Upper lobe of left lung (tissue), 6 donors: ENCODE measurements around the gene PPHLN1. TPM values are rescaled to one million over a fixed set of nuclear protein-coding genes. Genes with fewer than 3 reads are reported as not detected.
A peak's percentile ranks its signal among the peaks of the same experiment; 100 is the strongest.

Experiments
- ATAC-seq, 2 donors: fragments of 200-7000 bp; cut with Tn5 transposase; one replicate each; pipeline ENCODE4 v1.9.1; 2022; ENCODE audit warnings: mild to moderate bottlenecking in 2 of 2, moderate library complexity in 2 of 2; ENCODE audit not compliant: low FRiP score in 2 of 2
- DNase-seq, 2 donors: peaks; one replicate each; pipeline ENCODE4 v3.0.0-alpha.2; 2019 to 2020
- H3K27ac ChIP-seq, 4 donors: fragments of 200-600 bp; sonication (generic); one replicate each; pipeline ENCODE4 v1.5.1; 2016 to 2019
- H3K27me3 ChIP-seq, 4 donors: fragments of 200-600 bp; sonication (generic); one replicate each; pipeline ENCODE4 v1.5.1; 2017 to 2019
- H3K36me3 ChIP-seq, 4 donors: fragments of 200-600 bp; sonication (generic); one replicate each; pipeline ENCODE4 v1.5.1; 2016 to 2019
- H3K4me1 ChIP-seq, 4 donors: fragments of 200-600 bp; sonication (generic); one replicate each; pipeline ENCODE4 v1.5.1; 2018 to 2019
- H3K4me3 ChIP-seq, 4 donors: fragments of 200-600 bp; sonication (generic); one replicate each; pipeline ENCODE4 v1.5.1; 2017 to 2019; ENCODE audit warnings: mild to moderate bottlenecking in 2 of 4, moderate library complexity in 1 of 4
- H3K9me3 ChIP-seq, 4 donors: fragments of 200-600 bp; sonication (generic); one replicate each; pipeline ENCODE4 v1.5.1; 2018 to 2019
- CTCF ChIP-seq, 6 experiments: fragments of 450-650 bp in 4 of 6; fragments of 200-600 bp in 2 of 6; sonication (generic) in 2 of 6; IDR thresholded peaks; one replicate each; pipeline ENCODE4 v1.5.1; 2016 to 2019; ENCODE audit warnings: antibody characterized with exemption in 6 of 6
- EP300 ChIP-seq, 4 donors: sonication (generic); formaldehyde crosslinking; IDR thresholded peaks; one replicate each; pipeline ENCODE4 v1.5.1; 2017; ENCODE audit warnings: antibody characterized with exemption in 4 of 4, control low read depth in 2 of 4
- POLR2A ChIP-seq, 4 donors: fragments of 450-650 bp; IDR thresholded peaks; one replicate each; pipeline ENCODE4 v1.5.1; 2016 to 2017; ENCODE audit warnings: antibody characterized with exemption in 4 of 4, mild to moderate bottlenecking in 2 of 4
- POLR2AphosphoS5 ChIP-seq, 2 donors: sonication (generic); formaldehyde crosslinking; IDR thresholded peaks; one replicate each; pipeline ENCODE4 v1.5.1; 2017; ENCODE audit warnings: antibody characterized with exemption in 2 of 2
- WGBS, 2 donors: methylation state at CpG; one replicate each; pipeline ENCODE4 v1.1.5; 2017 to 2018; 5-methylcytosine and 5-hydroxymethylcytosine counted together
- total RNA-seq, 6 donors: library from RNA; depleted of rRNA in 4 of 6; stranded (reverse); fragments of >200 nt in 4 of 6; gene quantifications; one replicate each; pipeline versions ENCODE4 v1.1.0 to v1.2.1, GENCODE V29; 2016 to 2021
- donor health status: DM: no; HTN: no; CAD: no; lungs with moderate emphysema.
- donor health status: DM: no; HTN: yes; CAD: no; lungs with severe emphysema.

The PPHLN1 gene
- total RNA-seq, 6 donors from 2014 or later = 24.5 to 69.1 (median 46.7) TPM

- TF ChIP-seq EP300 (IDR thresholded peaks at IDR 0.05) (no peak), POLR2A (IDR thresholded peaks at IDR 0.05) (no peak), POLR2AphosphoS5 (IDR thresholded peaks at IDR 0.05) (no peak), CTCF (IDR thresholded peaks at IDR 0.05) (no peak)
- H3K4me1 ChIP-seq = no peaks in the 10 kb centered on the region
- no peak for DNase-seq
- no peak for ATAC-seq
- no peak overlapping the region for H3K27ac ChIP-seq
- no peak overlapping the region for H3K4me3 ChIP-seq
- H3K27me3 ChIP-seq = no peaks in the 10 kb centered on the region
- WGBS, 2 donors = 97% methylated on average over 2 of the region's 2 CpGs
- H3K36me3 ChIP-seq = no peaks in the 10 kb centered on the region
- H3K9me3 ChIP-seq = no peaks in the 10 kb centered on the region
These were observed 40.5 kb upstream of the PPHLN1 start for GRCh38 chr12:42285431-42285830.

- Histone ChIP-seq H3K4me3 (no peak overlapping the region), H3K27me3 (no peaks in the 10 kb centered on the region), H3K36me3 (no peaks in the 10 kb centered on the region), H3K27ac (no peak overlapping the region), H3K9me3 (no peaks in the 10 kb centered on the region), H3K4me1 (no peaks in the 10 kb centered on the region)
- no peak for ATAC-seq
- TF ChIP-seq POLR2A (IDR thresholded peaks at IDR 0.05) (no peak), POLR2AphosphoS5 (IDR thresholded peaks at IDR 0.05) (no peak), CTCF (IDR thresholded peaks at IDR 0.05) (no peak), EP300 (IDR thresholded peaks at IDR 0.05) (no peak)
- WGBS, 2 donors = 91% methylated on average over 25 to 26 of the region's 26 CpGs
- DNase-seq = peak in 1 of 2 donors; percentile 82
These were observed 39.2 kb upstream of the PPHLN1 start for GRCh38 chr12:42286741-42287140.

- Histone ChIP-seq H3K27ac (no peak overlapping the region), H3K9me3 (no peaks in the 10 kb centered on the region), H3K36me3 (no peaks in the 10 kb centered on the region), H3K27me3 (no peaks in the 10 kb centered on the region), H3K4me1 (no peaks in the 10 kb centered on the region), H3K4me3 (no peak overlapping the region)
- ATAC-seq (no peak), DNase-seq (no peak)
- 70 to 75% methylated on average over 9 of the region's 9 CpGs for whole genome bisulfite sequencing, 2 donors
- no peak for TF ChIP-seq POLR2AphosphoS5 (IDR thresholded peaks at IDR 0.05)
- TF ChIP-seq POLR2A (IDR thresholded peaks at IDR 0.05) = no peak
- TF ChIP-seq EP300 (IDR thresholded peaks at IDR 0.05) = no peak
- no peak for TF ChIP-seq CTCF (IDR thresholded peaks at IDR 0.05)
These were observed 37.4 kb upstream of the PPHLN1 start for GRCh38 chr12:42288544-42288943.

- no peak overlapping the region for H3K27ac ChIP-seq
- H3K36me3 ChIP-seq = no peaks in the 10 kb centered on the region
- WGBS, 2 donors = 82 to 96% methylated on average over 2 of the region's 2 CpGs
- no peak overlapping the region for H3K4me3 ChIP-seq
- no peaks in the 10 kb centered on the region for H3K27me3 ChIP-seq
- H3K4me1 ChIP-seq = no peaks in the 10 kb centered on the region
- ATAC-seq (no peak), DNase-seq (no peak)
- H3K9me3 ChIP-seq = no peaks in the 10 kb centered on the region
- no peak for TF ChIP-seq POLR2AphosphoS5 (IDR thresholded peaks at IDR 0.05)
- no peak for TF ChIP-seq CTCF (IDR thresholded peaks at IDR 0.05)
- TF ChIP-seq POLR2A (IDR thresholded peaks at IDR 0.05) = no peak
- no peak for TF ChIP-seq EP300 (IDR thresholded peaks at IDR 0.05)
These were observed 34.3 kb upstream of the PPHLN1 start for GRCh38 chr12:42291680-42292079.

- H3K27ac ChIP-seq = no peak overlapping the region
- H3K9me3 ChIP-seq = no peaks in the 10 kb centered on the region
- DNase-seq (no peak), ATAC-seq (no peak)
- no peaks in the 10 kb centered on the region for H3K27me3 ChIP-seq
- H3K4me1 ChIP-seq = no peaks in the 10 kb centered on the region
- no peak overlapping the region for H3K4me3 ChIP-seq
- whole genome bisulfite sequencing, 2 donors = 84 to 92% methylated on average over 5 of the region's 5 CpGs
- no peak for TF ChIP-seq CTCF (IDR thresholded peaks at IDR 0.05)
- no peak for TF ChIP-seq EP300 (IDR thresholded peaks at IDR 0.05)
- TF ChIP-seq POLR2AphosphoS5 (IDR thresholded peaks at IDR 0.05) = no peak
- no peak for TF ChIP-seq POLR2A (IDR thresholded peaks at IDR 0.05)
- H3K36me3 ChIP-seq = no peaks in the 10 kb centered on the region
These were observed 29.4 kb upstream of the PPHLN1 start for GRCh38 chr12:42296503-42297109.
